SK-N-DZ (cell line): ENCODE results near the gene QSOX1.

ENCODE experiments used
- DNase-seq: peaks from one replicate; pipeline ENCODE4 v3.0.0-alpha.2; 2015; ENCODE audit warnings: low spot score

Gene QSOX1

DNA sequence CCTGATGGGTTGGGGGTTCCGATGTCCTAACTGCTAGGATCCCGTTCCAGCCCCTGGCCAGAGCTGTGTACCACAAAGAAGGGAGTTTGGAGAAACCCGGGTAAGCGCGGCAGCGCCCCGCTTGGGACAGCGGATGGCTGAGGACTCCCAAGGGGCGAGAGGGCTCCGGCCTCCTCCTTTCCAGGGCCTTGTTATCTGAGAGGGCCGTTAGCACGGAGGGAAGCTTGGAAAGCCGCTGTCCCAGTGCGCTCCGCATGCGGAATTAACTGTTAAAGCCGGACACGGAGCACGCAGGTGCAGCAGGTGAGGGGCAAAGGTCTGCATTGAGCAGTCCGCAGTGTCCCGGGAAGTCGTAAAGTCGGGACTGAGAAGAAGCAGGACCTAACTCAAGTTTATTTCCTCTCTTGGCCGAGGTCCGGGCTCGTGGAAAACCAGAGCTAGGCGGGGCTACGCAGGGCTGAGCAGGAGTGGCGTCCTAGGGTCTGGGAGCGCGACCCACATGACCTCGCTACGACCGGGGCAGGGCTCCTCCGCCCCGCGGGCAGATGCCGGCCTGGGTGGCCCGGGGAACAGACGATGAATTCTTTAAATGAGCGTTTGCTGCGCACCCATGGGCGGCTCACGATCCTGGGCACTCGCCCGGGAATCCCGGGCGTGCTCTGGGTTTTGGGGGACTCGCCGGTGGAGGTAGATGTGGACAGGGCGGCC, 79.9 kb downstream of the QSOX1 start:
- DNase-seq = no peak

DNA sequence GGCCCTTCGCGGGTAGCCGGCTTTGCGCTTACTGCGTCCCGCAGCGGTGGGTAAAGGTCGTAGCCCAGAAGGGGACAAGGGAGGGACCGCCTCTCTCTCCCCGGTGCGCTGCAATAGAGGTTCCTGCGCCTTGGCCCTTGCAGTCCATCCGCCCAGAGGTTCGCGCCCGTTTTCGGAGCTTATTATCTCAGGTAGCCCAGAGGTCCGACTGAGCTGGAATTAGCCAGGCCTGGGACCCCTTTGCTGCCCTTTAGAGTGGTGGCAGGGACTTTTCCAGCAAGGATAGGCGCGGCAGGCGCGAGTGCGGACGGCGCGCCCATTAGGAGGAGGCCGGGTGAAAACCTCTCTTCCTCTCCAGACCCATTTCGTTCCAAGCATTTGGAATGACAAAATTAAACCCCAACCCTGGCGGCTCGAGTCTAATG, 80.4 kb downstream of the QSOX1 start:
- DNase-seq = no peak

DNA sequence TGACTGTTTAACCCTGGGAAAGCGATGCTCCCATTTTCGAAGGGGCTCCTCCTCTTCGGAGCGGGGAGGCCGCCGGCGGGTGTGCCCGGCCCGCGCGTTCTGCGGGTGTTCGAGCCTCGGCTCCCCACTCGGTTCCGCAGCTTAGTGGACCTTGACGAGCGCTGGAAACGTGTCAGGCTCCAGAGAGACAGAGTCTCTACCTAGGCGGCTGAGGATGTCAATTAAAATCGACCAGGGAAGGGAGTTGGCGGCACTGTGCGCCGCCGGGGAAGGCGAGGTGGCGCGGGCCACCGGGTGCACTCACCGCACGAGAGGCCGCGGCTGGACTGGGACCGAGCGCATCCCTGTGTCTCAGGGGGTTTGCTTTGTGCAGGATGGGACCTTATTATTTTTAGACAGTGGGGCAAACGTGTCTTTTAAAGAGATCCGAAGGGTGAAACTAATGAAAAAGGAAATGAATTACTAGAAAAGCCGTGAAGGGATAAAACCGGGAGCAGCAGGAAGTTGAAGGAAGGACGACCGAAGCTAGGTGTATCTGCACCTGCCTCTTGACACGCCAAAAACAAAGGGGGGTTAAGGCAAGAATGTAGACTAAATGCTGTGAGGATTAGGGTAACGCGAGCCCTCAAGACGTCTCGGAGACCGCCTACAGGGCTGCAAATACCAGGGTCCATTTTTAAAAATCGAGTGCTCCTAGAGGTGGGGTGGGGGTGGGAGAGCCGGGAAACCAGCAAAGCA, 81.0 kb downstream of the QSOX1 start:
- DNase-seq = no peak

GRCh38 chr1:180236698-180237509, 82.2 kb downstream of the QSOX1 start:
- DNase-seq = no peak

- DNase-seq = no peak
These were observed 83.3 kb downstream of the QSOX1 start for GRCh38 chr1:180237869-180238476.

DNA sequence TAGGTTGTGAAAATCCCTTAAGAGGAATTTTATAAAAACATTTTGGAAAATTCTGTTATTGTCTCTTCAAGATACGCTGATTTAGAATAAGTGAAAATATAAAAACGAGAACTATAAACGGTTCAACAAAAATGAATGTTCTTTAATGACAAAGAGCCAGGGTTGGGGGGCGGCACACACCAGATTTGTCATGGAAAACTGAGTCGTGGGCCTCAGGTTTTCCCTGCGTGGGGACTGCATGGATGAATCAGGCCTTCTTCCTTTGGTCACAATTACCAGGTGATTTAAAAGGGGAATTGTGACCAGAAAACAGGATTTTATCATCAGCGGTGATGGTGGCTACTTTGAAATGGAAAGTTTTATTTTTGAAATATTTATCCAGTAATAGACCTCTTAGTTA, 84.0 kb downstream of the QSOX1 start:
- no peak for DNase-seq

DNA sequence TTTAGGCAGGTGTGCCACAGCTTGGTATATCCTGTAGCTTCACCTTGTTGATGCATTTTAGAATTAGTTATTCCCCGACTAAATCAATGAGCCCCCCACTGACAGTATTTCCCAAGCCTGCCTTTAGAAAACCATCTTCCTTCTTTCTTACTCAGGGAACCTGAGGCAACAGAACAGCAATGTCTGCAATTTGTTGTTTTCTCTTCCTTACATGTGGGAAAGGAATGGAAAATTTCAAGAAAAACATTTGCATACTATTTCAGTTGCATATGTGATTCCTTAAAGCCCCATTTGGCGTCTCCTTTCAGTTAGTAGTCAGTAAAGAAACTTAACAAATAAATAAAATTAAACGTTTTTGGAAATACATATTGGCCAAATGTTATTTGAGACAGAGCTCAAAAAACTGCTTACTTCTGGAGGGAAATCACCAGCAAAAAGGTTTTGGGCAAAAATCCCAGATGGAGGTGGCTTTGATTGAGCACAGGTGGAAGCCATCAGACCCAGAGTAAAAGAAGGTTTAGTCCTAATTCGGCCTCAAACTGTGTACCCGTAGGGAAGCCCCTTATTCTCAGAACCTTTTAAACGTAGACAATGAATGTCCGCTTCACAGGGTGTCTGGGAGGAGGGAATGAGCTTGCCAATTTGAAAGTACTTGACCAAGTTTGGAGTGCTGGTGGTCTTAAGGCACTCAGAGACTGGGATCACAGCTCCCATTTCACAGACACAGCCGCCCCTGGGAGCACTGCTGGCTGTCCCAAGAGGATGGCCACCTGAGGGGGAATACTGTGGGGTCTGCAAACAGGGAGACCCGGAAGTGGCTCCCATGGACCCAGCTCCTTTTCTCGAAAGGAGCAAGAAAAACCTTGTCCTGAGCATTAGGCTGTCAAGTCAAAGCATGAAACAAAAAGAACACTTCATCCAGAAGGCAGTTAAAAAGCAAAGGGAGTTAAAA, 84.8 kb downstream of the QSOX1 start:
- DNase-seq = no peak

DNA sequence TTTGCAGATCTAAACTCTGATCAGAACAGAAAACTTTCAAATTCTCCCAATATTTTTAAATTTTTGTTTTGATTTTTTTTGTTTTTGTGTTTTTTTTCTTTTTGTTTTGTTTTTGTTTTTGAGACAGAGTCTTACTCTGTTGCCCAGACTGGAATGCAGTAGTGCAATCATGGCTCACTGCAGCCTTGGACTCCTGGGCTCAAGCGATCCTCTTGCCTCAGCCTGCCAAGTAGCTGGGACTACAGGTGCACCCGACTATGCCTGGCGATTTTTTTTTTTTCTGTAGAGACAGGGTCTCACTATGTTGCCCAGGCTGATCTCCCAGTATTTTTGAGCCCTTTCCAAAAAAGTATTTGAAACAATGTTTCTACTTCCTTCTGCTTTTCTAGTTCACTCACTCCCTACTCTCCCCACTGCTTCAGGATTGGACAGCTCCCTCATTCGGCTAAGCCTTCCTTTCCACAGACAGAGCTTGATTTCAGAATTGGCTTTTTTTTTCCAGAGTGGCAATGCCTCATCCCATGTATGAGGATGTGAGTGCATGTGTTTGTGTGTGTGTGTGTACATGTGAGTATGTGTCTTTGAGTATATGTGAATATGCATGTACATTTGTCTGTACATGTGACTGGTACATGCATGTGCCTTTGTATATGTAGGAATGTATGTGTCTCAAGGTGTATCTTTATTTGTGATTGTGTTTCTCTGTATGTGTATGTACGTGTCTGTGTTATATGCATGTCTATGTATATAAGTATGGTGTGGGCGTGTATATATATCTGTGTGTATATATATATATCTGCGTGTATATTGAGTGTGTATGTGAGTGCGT, 87.3 kb downstream of the QSOX1 start:
- no peak for DNase-seq

GRCh38 chr1:180243517-180244221, 89.0 kb downstream of the QSOX1 start:
- DNase-seq = no peak

- no peak for DNase-seq
These were observed 90.2 kb downstream of the QSOX1 start for GRCh38 chr1:180244840-180245239.

GRCh38 chr1:180246579-180246978, 91.9 kb downstream of the QSOX1 start:
- DNase-seq = no peak

DNA sequence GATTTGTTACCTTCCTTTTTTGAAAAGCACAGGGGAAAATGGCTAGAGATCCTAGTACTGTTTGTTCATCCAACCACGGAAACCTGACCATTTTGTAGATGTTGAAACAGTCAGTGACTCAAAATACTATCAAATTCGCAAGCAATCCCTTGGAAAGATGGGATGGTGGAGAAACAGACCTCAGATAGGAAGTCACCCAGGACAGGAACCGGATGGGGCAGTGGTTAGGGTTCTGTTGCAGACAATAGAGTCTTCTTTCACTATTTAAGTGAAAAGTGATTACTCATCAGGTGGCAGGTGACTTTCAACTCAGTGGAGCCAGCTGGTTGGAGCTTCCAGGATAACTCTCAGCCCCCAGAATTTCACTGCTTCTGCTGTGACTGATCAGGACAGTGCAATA, 92.4 kb downstream of the QSOX1 start:
- DNase-seq = no peak

- DNase-seq = no peak
These were observed 92.9 kb downstream of the QSOX1 start for GRCh38 chr1:180247580-180247979.

- DNase-seq = no peak
These were observed 93.5 kb downstream of the QSOX1 start for GRCh38 chr1:180248176-180248575.

DNA sequence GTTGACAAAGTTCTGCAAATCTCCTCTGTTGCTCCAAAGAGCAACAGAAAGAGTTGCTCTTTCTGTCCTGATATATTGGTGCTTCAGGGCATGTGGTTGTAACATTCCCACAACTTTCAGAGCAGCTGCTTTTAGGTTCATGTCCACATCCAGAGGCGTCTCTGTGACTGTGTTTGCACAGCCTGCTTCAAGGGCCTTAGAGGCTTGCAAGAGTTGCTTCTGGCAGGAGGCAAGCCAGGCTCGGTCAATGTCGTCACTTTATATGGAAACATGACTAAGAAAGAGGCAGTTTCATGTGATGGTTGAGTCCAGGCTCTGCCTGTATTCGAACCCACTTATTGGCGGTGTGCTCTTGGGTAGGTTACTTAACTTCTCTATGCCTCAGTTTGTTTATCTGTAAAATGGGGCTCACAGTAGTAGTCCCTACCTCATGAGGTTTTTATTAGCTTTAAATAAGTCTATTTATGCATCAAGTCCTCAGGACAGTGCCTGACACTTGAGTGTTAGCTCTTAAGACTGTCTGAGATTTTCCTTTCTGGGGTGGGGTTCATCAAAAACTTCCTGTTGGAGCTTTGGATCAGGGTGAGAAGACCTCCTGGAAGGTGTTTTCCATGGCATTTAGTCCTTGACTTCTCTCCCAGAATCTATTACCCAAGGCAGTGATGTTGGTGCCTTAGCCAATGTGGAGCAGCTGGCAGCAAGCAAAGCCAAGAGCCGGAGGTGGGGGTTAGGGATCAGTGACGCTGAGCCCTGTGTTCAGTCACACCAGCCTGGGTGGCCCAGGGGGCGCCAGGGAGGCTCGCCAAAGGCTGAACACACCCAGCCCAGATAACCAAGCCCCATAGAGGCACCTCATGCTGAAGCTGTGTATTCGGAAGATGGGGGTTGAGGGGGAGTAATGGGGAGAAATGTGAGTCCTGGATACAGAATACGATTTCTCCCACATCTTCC, 94.3 kb downstream of the QSOX1 start:
- DNase-seq = no peak

DNA sequence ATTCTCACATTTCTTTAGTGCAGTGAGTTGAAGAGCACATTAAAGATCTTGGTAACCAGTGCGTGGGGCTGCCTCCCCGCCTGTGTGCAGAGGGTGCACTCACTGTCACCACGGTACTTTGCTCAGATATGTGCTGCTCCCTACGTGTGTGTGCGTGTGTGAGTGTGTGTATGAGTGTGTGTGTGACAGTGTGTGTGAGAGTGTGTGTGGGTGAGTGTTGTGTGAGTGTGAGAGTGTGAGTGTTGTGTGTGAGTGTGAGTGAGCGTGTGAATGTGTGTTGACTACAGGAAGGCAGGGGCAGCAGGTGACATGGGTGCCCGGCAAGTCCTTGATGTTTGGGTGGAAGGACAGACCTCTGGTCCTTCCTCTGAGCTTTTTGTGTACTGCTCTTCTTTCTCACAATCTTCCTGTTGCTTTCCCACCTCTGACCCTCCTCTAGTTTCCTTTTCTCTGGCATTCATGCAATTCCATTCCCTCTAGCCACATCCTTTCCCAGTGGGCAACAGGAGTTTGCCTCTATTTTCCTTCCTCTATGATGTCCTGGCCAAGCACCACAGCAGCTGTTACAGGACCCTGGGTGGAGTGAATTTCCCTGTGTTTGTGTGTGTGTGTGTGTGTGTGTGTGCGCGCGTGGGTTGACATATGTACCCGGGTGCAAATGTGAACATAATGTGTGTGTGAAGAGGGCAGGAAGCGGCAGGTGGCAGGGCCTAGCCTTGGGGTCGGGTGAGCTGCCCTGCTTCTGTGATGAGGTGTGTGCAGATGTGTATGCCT, 95.2 kb downstream of the QSOX1 start:
- no peak for DNase-seq

- no peak for DNase-seq
These were observed 95.8 kb downstream of the QSOX1 start for GRCh38 chr1:180250499-180250770.
